ENCODE results near the gene SLC28A2.
A peak's percentile ranks its signal among the peaks of the same experiment; 100 is the strongest.
"Not testable (repeated sequence)": the region's sequence is repeated elsewhere in the genome, so short reads cannot be mapped to it uniquely, and the experiment has no call there.

The SLC28A2 gene

DNA sequence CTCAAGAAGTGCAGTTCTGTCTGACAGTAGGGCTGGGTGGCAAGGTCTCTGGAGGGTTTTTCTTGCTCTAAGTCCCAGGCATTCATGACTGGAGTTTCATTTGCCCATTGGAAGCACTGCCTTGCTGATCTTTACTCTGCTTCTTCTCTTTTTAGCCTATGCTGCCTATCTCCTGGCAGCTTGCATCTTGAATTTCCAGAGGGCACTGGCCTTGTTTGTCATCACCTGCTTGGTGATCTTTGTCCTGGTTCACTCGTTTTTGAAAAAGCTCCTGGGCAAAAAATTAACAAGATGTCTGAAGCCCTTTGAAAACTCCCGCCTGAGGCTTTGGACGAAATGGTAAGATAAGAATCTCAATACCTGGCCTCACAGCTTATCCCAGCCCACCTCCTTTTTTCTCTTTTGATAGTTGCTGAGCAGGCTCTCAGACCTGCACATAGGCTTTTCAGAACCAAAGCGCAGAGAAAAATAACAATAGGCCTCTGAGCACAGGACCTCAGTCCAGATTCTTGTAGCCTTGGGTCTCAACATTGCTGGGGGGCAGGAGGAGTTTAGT lies 10.9 kb downstream of the SLC28A2 start:
- no peak for DNase-seq (ENCODE audit: low read depth in 2 of 2)

GRCh38 chr15:45263854-45264253 lies 11.8 kb downstream of the SLC28A2 start:
- DNase-seq (ENCODE audit: low read depth in 2 of 2): no peak

DNA sequence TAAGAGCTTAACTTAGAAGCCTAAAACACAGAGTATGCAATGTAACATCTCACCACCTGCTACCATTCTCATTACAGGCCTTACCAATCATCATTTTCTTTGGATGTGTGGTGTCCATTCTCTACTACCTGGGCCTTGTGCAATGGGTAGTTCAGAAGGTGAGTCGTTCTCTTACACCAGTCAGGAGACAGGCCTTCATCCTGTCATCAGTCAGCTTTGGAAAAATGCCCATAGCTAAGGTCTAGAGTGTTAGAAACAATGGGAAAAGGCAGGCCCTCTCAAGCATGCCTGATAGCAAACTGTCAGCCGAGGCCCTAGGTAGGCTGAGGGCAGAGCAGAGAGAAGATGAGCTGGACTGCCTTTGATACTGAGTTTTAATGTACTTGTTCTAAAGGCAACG lies 13.5 kb downstream of the SLC28A2 start:
- DNase-seq (ENCODE audit: low read depth in 2 of 2): no peak

GRCh38 chr15:45268135-45268534 lies 16.1 kb downstream of the SLC28A2 start:
- DNase-seq (ENCODE audit: low read depth in 2 of 2): no peak

DNA sequence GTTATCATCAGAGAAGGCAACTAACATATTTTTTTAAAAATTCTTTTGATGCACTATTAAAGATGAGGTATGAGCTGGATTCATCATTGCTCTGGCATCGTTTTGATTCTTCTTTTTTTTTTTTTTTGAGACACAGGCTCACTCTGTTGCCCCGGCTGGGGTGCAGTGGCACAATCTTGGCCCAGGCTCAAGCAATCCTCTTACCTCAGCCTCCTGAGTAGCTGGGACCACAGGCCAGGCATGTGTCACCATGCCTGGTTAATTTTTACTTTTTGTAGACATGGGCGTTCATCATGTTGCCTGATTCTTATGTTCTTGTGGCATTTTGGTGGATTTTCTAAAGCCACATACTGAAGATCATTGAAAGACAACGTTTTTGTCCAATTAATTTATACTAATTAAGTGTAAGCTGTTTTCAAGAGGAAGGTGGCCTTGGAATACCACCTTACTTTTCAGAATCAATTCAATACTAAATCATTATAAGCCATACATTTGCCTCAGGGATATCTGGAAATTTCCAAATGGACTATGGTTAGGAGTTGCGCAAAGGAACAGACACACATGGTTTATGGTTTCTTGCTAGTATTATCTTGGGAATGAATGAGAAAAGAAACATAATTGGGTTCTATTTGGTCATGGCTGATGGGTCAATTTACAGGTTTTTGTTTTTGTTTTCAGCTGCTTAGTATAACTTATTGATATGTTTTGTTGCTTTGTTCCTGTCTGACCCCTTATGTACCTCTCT lies 22.8 kb downstream of the SLC28A2 start:
- DNase-seq (ENCODE audit: low read depth in 2 of 2): no peak

- DNase-seq (ENCODE audit: low read depth in 2 of 2): no peak
Measured at GRCh38 chr15:45276831-45277230, 24.8 kb downstream of the SLC28A2 start.

GRCh38 chr15:45279024-45279698 lies 27.1 kb downstream of the SLC28A2 start:
- DNase-seq (ENCODE audit: low read depth in 2 of 2): peak; percentile 92 to 96

GRCh38 chr15:45285413-45285812 lies 33.4 kb downstream of the SLC28A2 start:
- no peak for DNase-seq (ENCODE audit: low read depth in 2 of 2)

DNA sequence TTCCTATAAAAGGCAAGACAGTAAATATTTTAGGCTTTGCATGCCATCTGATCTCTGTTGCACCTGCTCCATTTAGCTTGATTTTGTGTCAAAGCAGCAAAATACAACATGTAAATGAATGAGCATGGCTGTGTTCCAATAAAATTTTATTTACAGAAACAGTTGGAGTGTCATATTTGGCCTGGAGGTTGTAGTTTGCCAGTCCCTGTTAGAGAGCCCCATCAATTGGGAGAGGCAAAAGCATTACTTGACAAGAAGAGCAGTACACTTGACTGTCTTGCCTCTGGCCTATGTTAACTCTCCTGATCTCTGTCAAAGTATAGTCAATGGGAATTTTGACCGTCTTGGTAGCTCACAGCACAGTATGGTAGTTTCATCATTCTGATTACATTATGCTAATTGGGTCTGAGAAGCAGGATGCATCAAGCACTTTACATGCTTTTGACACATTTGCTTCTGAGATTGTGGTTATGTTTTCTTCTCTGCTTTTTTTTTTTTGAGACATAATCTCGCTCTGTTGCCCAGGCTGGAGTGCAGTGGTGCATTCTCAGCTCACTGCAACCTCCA lies 35.4 kb downstream of the SLC28A2 start:
- DNase-seq (ENCODE audit: low read depth in 2 of 2): no peak

GRCh38 chr15:45288947-45289346 lies 36.9 kb downstream of the SLC28A2 start:
- DNase-seq (ENCODE audit: low read depth in 2 of 2): no peak

GRCh38 chr15:45291822-45292582 lies 40.0 kb downstream of the SLC28A2 start:
- no peak for DNase-seq (ENCODE audit: low read depth in 2 of 2)

GRCh38 chr15:45293326-45293725 lies 41.3 kb downstream of the SLC28A2 start:
- DNase-seq (ENCODE audit: low read depth in 2 of 2): not testable (repeated sequence)

DNA sequence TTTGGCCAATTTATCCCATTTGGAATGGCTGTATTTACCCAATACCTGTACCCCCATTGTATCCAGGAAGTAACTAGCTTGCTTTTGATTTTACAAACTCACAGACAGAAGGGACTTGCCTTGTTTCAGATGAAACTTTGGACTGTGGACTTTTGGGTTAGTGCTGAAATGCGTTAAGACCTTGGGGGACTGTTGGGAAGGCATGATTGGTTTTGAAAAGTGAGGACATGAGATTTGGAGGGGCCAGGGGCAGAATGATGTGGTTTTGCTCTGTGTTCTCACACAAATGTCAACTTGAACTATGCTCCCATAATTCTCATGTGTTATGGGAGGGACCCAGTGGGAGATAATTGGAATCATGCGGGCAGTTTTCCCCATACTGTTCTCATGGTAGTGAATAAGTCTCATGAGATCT lies 46.9 kb downstream of the SLC28A2 start:
- DNase-seq (ENCODE audit: low read depth in 2 of 2): not testable (repeated sequence)

DNA sequence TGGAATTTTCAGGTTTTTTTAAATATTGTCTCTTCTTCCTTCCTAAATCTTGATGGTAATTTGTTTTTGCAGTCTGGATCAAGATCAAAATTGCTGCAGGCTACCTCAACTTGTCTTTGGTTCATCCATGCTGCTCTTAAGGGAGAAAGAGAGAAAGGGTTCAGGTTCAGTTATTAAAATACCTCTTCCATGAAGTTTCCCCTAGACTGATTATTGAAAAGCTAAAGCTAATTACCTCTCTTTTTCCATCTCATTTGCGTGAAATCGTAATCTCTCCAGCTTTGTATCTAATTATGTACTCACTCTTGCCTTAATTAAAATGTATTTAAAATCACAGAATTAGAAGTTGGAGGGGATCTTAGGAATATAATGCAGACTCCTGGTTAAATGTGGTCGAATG lies 52.7 kb downstream of the SLC28A2 start:
- DNase-seq (ENCODE audit: low read depth in 2 of 2): no peak

DNA sequence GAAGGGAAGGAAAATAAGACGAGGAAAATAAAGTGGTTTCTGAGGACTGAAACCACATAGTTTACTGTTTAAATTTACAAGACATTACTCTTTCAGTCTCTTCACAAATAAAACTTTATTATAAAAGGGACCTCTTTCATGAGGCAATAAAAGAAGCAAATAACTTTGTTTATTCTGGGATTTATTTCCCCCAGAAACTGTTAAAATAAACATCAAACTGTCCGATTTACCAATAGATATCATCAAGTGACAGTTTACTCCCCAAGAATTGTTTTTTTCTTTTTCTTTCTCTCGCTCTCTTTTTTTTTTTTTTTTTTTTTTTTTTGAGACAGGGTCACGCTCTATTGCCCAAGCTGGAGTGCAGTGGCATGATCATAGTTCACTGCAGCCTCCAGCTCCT lies 54.1 kb downstream of the SLC28A2 start:
- no peak for DNase-seq (ENCODE audit: low read depth in 2 of 2)

GRCh38 chr15:45307230-45307924 lies 55.3 kb downstream of the SLC28A2 start:
- DNase-seq (ENCODE audit: low read depth in 2 of 2): no peak

DNA sequence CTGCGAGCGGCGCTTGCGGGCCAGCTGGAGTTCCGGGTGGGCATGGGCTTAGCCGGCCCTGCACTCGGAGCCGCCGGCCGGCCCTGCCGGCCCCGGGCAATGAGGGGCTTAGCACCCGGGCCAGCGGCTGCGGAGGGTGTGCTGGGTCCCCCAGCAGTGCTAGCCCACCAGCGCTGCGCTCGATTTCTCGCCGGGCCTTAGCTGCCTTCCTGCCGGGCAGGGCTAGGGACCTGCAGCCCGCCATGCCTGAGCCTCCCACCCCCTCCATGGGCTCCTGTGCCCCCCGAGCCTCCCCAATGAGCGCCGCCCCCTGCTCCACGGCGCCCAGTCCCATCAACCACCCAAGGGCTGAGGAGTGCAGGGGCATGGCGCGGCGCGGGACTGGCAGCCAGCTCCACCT lies 62.1 kb downstream of the SLC28A2 start:
- not testable (repeated sequence) for DNase-seq (ENCODE audit: low read depth in 2 of 2)

DNA sequence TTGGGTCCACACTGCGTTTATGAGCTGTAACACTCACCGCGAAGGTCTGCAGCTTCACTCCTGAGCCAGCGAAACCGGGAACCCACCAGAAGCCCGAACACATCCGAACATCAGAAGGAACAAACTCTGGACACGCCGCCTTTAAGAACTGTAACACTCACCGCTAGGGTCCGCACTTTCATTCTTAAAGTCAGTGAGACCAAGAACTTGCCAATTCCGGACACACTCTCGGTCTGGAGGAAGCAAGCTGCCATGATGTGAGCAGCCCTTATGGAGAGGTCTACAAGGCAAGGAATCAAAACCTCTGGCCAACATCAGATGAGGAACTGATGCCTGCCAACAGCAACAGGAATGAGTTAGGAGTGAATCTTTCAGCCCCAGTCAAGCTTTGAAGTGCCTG lies 62.9 kb downstream of the SLC28A2 start:
- DNase-seq (ENCODE audit: low read depth in 2 of 2): no peak

GRCh38 chr15:45319472-45320214 lies 67.6 kb downstream of the SLC28A2 start:
- DNase-seq (ENCODE audit: low read depth in 2 of 2): no peak

- DNase-seq (ENCODE audit: low read depth in 2 of 2): no peak
Measured at GRCh38 chr15:45320581-45321205, 68.7 kb downstream of the SLC28A2 start.

Data from stimulated activated CD4-positive, alpha-beta T cell treated with anti-CD3 and anti-CD28 coated beads, Interleukin-12 subunit alpha, Interleukin-12 subunit beta, amount 100 ng/mL, for 24 hours (primary cell).